IMR-90 (cell line): Measurements from ENCODE around the gene S1PR3. TPM values are rescaled to one million over a fixed set of nuclear protein-coding genes. Genes with fewer than 3 reads are reported as not detected.

Experiments
- ATAC-seq: fragments of 200-7000 bp; cut with Tn5 transposase; 2 replicates; pipeline ENCODE4 v1.9.1; 2020; ENCODE audit warnings: low read depth, mild to moderate bottlenecking, moderate library complexity
- BruUV-seq: library from RNA; stranded (reverse); fragments of 400-500 nt; replicated peaks from 2 replicates; lab custom pipeline; 2021; lab: Mats Ljungman, UMichigan
- CTCF ChIA-PET: fragments of 300-600 bp; formaldehyde crosslinking; extraction: SDS; loops from one replicate; lab custom pipeline; 2021; ENCODE audit warnings: antibody characterized with exemption; lab: Yijun Ruan, JAX
- POLR2A ChIA-PET: fragments of 300-600 bp; sonication (Branson Sonifier 250); formaldehyde crosslinking; loops from one replicate; lab custom pipeline; 2022; ENCODE audit warnings: antibody characterized with exemption; ENCODE audit not compliant: unreplicated experiment; lab: Charles Lee
- DNase-seq: peaks from one replicate; pipeline ENCODE4 v3.0.0; 2013
- H2AFZ ChIP-seq: replicated peaks from 2 replicates; pipeline ENCODE3; 2013; ENCODE audit warnings: low read length, mild to moderate bottlenecking; ENCODE audit not compliant: poor library complexity
- H2AK5ac ChIP-seq: 2 replicates; pipeline ENCODE4 v1.6.1; 2013; ENCODE audit warnings: low read depth, low read length, inconsistent platforms
- H2AK9ac ChIP-seq: replicated peaks from 2 replicates; pipeline ENCODE3; 2013; ENCODE audit warnings: mild to moderate bottlenecking, low read depth, low read length, moderate library complexity; ENCODE audit not compliant: poor library complexity
- H2BK120ac ChIP-seq: 2 replicates; pipeline ENCODE4 v1.6.1; 2013; ENCODE audit warnings: low read depth, low read length, inconsistent platforms
- H2BK15ac ChIP-seq: 3 replicates; pipeline ENCODE4 v1.6.1; 2013; ENCODE audit warnings: low read depth, low read length, inconsistent platforms
- H2BK20ac ChIP-seq: 2 replicates; pipeline ENCODE4 v1.6.1; 2013; ENCODE audit warnings: low read depth, mild to moderate bottlenecking, inconsistent platforms, low read length, moderate library complexity
- H2BK5ac ChIP-seq: 2 replicates; pipeline ENCODE4 v1.6.1; 2013; ENCODE audit warnings: mild to moderate bottlenecking, low read depth, low read length, inconsistent platforms; ENCODE audit not compliant: poor library complexity, severe bottlenecking
- H3K14ac ChIP-seq: replicated peaks from 2 replicates; pipeline ENCODE4 v1.6.1; 2013; ENCODE audit warnings: low read depth, low read length, inconsistent platforms
- H3K18ac ChIP-seq: 2 replicates; pipeline ENCODE4 v1.6.1; 2013; ENCODE audit warnings: low read depth, low read length, control low read depth
- H3K23ac ChIP-seq: 2 replicates; pipeline ENCODE4 v1.6.1; 2013; ENCODE audit warnings: low read depth, low read length, inconsistent platforms
- H3K27ac ChIP-seq: 2 replicates; pipeline ENCODE4 v1.5.1; 2013; ENCODE audit warnings: mild to moderate bottlenecking, control low read depth, low read length; ENCODE audit not compliant: insufficient read depth
- H3K27me3 ChIP-seq: 2 replicates; pipeline ENCODE4 v1.6.1; 2013; ENCODE audit warnings: low read length; ENCODE audit not compliant: control insufficient read depth, insufficient read depth
- H3K36me3 ChIP-seq: 2 replicates; pipeline ENCODE4 v1.6.1; 2013; ENCODE audit warnings: low read length, mixed read lengths; ENCODE audit not compliant: control insufficient read depth, insufficient read depth
- H3K4ac ChIP-seq: 2 replicates; pipeline ENCODE4 v1.6.1; 2013; ENCODE audit warnings: low read depth, low read length, inconsistent platforms
- H3K4me1 ChIP-seq: 2 replicates; pipeline ENCODE4 v1.6.1; 2013; ENCODE audit warnings: low read length, mixed read lengths; ENCODE audit not compliant: control insufficient read depth, insufficient read depth
- H3K4me2 ChIP-seq: 2 replicates; pipeline ENCODE4 v1.6.1; 2013; ENCODE audit warnings: low read depth, mild to moderate bottlenecking, control low read depth, low read length, moderate library complexity
- H3K4me3 ChIP-seq: 2 replicates; pipeline ENCODE4 v1.5.1; 2013; ENCODE audit warnings: low read depth, mild to moderate bottlenecking, control low read depth, low read length, moderate library complexity; ENCODE audit not compliant: insufficient read depth
- H3K56ac ChIP-seq: 2 replicates; pipeline ENCODE4 v1.6.1; 2013; ENCODE audit warnings: low read length, inconsistent platforms; ENCODE audit not compliant: insufficient read depth; ENCODE audit errors: extremely low read depth
- H3K79me1 ChIP-seq, 2 experiments: 2 replicates each; pipeline ENCODE4 v1.6.1; 2013; ENCODE audit warnings: low read length in 2 of 2, inconsistent platforms in 1 of 2, low read depth in 1 of 2
- H3K9ac ChIP-seq: 2 replicates; pipeline ENCODE4 v1.6.1; 2013; ENCODE audit warnings: low read depth, low read length, control low read depth
- H3K9me1 ChIP-seq: 2 replicates; pipeline ENCODE4 v1.6.1; 2013; ENCODE audit warnings: low read length, inconsistent platforms; ENCODE audit not compliant: insufficient read depth
- H3K9me3 ChIP-seq: 2 replicates; pipeline ENCODE4 v1.6.1; 2013; ENCODE audit warnings: low read length; ENCODE audit not compliant: control insufficient read depth, insufficient read depth
- H4K20me1 ChIP-seq: 2 replicates; pipeline ENCODE4 v1.6.1; 2013; ENCODE audit warnings: low read length, inconsistent platforms; ENCODE audit not compliant: insufficient read depth
- H4K5ac ChIP-seq: 2 replicates; pipeline ENCODE4 v1.6.1; 2013; ENCODE audit warnings: mild to moderate bottlenecking, low read depth, low read length, control low read depth
- H4K8ac ChIP-seq, 2 experiments: 2 replicates each; pipeline ENCODE4 v1.6.1; 2013; ENCODE audit warnings: low read depth in 2 of 2, low read length in 2 of 2, control low read depth in 1 of 2, inconsistent platforms in 1 of 2
- H4K91ac ChIP-seq: 2 replicates; pipeline ENCODE4 v1.6.1; 2013; ENCODE audit warnings: low read depth, low read length, inconsistent platforms; ENCODE audit not compliant: insufficient read depth
- MAFK ChIP-seq: IDR thresholded peaks from 2 replicates; pipeline ENCODE4 v1.6.1; 2012; ENCODE audit warnings: low read depth, low read length, improper control_type of control experiment
- MAZ ChIP-seq: IDR thresholded peaks from 2 replicates; pipeline ENCODE4 v1.6.1; 2012; ENCODE audit warnings: low read depth, mild to moderate bottlenecking, low read length, improper control_type of control experiment, moderate library complexity, borderline replicate concordance
- POLR2A ChIP-seq: IDR thresholded peaks from 2 replicates; pipeline ENCODE4 v1.6.1; 2012; ENCODE audit warnings: mild to moderate bottlenecking, low read depth, low read length
- RAD21 ChIP-seq: IDR thresholded peaks from 2 replicates; pipeline ENCODE4 v1.6.1; 2012; ENCODE audit warnings: low read length, improper control_type of control experiment
- RCOR1 ChIP-seq: IDR thresholded peaks from 2 replicates; pipeline ENCODE4 v1.6.1; 2012; ENCODE audit warnings: mild to moderate bottlenecking, low read length, improper control_type of control experiment; ENCODE audit not compliant: insufficient replicate concordance
- SMC3 ChIP-seq: fragments of 150-350 bp; IDR thresholded peaks from 2 replicates; pipeline ENCODE4 v1.6.1; 2016; ENCODE audit warnings: low read depth, mild to moderate bottlenecking, antibody characterized with exemption, low read length, moderate library complexity
- WGBS, 2 experiments: methylation state at CpG; one replicate each; pipeline versions ENCODE4 v1.1.5 to v1.1.7; 2013; ENCODE audit warnings: missing lambda C conversion rate in 2 of 2; ENCODE audit not compliant: insufficient read length in 1 of 2; ENCODE audit errors: extremely low coverage in 2 of 2; 5-methylcytosine and 5-hydroxymethylcytosine counted together
- dilution Hi-C: fragments of 300-500 bp; cut with HindIII; formaldehyde crosslinking; loops from one replicate; pipeline ENCODE4 v1.14.3; 2018; ENCODE audit warnings: low sequenced_read_pairs; ENCODE audit not compliant: unreplicated experiment
- in situ Hi-C: fragments of 300-500 bp; cut with MboI; formaldehyde crosslinking; loops from 3 replicates; pipeline ENCODE4 v1.14.3; 2019; ENCODE audit warnings: low sequenced_read_pairs, inconsistent platforms, mixed read lengths
- intact Hi-C: fragments of 100-400 bp; cut with micrococcal nuclease; formaldehyde crosslinking; loops from 2 replicates; pipeline ENCODE4 v1.10.0; 2022
- polyA plus RNA-seq, 3 experiments: library from polyadenylated mRNA; depleted of rRNA; stranded (reverse); fragments of >200 nt; gene quantifications; 2 replicates each; pipeline ENCODE4 v1.2.3, GENCODE V29; 2012; ENCODE audit warnings: low replicate concordance in 1 of 3
- total RNA-seq: library from RNA; depleted of rRNA; stranded (reverse); fragments of >200 nt; gene quantifications from 2 replicates; pipeline ENCODE4 v1.2.3, GENCODE V29; 2012
- TF ChIP-seq, protein P1 (sequence below): fragments of 150-350 bp; IDR thresholded peaks from 2 replicates; pipeline ENCODE4 v1.6.1; 2016; ENCODE audit warnings: low read depth, mild to moderate bottlenecking, low read length, moderate library complexity, borderline replicate concordance
- TF ChIP-seq, protein P2 (sequence below): conservative IDR thresholded peaks from 2 replicates; pipeline ENCODE4 v1.5.1; 2012; ENCODE audit warnings: mild to moderate bottlenecking, low read depth, low read length, improper control_type of control experiment

Gene S1PR3
- total and polyA plus RNA-seq, 2 of the 4 experiments (the other 2 are of a cell fraction), result 28.4 to 28.7 TPM

DNA sequence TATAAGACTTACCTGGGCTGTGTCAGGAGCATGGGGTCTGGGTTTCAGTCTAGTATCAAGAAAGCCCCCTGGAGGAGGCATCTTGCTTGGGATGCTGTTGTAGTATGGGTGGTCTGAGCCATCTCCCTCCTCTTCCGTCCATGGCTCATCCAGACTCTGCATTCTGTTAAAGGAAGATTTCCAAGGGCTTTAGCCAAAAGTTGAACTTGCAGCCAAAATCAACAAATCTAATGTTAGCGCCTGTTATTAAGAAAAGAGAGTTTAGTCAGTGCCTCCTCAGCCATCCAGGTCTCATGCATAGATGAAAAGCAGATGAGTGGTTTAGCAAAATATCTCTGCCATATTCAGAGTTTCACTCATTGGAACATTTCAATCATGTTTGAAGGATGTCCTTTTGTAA, 55.6 kb downstream of the S1PR3 start:
- intact Hi-C loops, result no loop called here
- H3K27ac ChIP-seq, result no peak overlapping the region
- no peak for ATAC-seq
- H2AFZ ChIP-seq, result no peak overlapping the region
- H4K20me1 ChIP-seq, result no peaks in the 10 kb centered on the region
- no peak overlapping the region for H4K8ac ChIP-seq
- no peak for TF ChIP-seq POLR2A
- TF ChIP-seq MAZ, result no peak
- TF ChIP-seq, protein P1, sequence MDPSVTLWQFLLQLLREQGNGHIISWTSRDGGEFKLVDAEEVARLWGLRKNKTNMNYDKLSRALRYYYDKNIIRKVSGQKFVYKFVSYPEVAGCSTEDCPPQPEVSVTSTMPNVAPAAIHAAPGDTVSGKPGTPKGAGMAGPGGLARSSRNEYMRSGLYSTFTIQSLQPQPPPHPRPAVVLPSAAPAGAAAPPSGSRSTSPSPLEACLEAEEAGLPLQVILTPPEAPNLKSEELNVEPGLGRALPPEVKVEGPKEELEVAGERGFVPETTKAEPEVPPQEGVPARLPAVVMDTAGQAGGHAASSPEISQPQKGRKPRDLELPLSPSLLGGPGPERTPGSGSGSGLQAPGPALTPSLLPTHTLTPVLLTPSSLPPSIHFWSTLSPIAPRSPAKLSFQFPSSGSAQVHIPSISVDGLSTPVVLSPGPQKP, result no peak
- no peak for TF ChIP-seq SMC3
- no peak for TF ChIP-seq RCOR1
- TF ChIP-seq RAD21, result no peak
- TF ChIP-seq, protein P2, sequence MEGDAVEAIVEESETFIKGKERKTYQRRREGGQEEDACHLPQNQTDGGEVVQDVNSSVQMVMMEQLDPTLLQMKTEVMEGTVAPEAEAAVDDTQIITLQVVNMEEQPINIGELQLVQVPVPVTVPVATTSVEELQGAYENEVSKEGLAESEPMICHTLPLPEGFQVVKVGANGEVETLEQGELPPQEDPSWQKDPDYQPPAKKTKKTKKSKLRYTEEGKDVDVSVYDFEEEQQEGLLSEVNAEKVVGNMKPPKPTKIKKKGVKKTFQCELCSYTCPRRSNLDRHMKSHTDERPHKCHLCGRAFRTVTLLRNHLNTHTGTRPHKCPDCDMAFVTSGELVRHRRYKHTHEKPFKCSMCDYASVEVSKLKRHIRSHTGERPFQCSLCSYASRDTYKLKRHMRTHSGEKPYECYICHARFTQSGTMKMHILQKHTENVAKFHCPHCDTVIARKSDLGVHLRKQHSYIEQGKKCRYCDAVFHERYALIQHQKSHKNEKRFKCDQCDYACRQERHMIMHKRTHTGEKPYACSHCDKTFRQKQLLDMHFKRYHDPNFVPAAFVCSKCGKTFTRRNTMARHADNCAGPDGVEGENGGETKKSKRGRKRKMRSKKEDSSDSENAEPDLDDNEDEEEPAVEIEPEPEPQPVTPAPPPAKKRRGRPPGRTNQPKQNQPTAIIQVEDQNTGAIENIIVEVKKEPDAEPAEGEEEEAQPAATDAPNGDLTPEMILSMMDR, result no peak
- TF ChIP-seq MAFK, result no peak
- no peak overlapping the region for H3K56ac ChIP-seq
- dilution Hi-C loops, result no loop called here
- no peaks in the 10 kb centered on the region for H3K79me1 ChIP-seq
- no peak overlapping the region for H2BK15ac ChIP-seq
- BruUV-seq, result no TSS peak
- no peak overlapping the region for H3K23ac ChIP-seq
- no peak overlapping the region for H3K9ac ChIP-seq
- H3K9me3 ChIP-seq, result no peaks in the 10 kb centered on the region
- no peak overlapping the region for H2BK5ac ChIP-seq
- peak; percentile 38 for DNase-seq
- no peaks in the 10 kb centered on the region for H3K27me3 ChIP-seq
- H3K9me1 ChIP-seq, result peaks cover 4% of the 10 kb centered on the region; the same call in 1 of the 2 replicates
- H3K4me2 ChIP-seq, result no peak overlapping the region
- H2BK120ac ChIP-seq, result no peak overlapping the region
- no peak overlapping the region for H3K4me3 ChIP-seq
- ChIA-PET CTCF (no interaction called here), POLR2A (no interaction called here)
- H4K5ac ChIP-seq, result no peak overlapping the region
- in situ Hi-C loops, result no loop called here
- no peak overlapping the region for H2BK20ac ChIP-seq
- no peak overlapping the region for H2AK5ac ChIP-seq
- H3K36me3 ChIP-seq, result peaks cover 20% of the 10 kb centered on the region
- H3K14ac ChIP-seq, result no peak overlapping the region
- no peaks in the 10 kb centered on the region for H3K4me1 ChIP-seq
- no peak overlapping the region for H3K4ac ChIP-seq
- H2AK9ac ChIP-seq, result no peak overlapping the region
- no peak overlapping the region for H3K18ac ChIP-seq
- H4K91ac ChIP-seq, result no peak overlapping the region
- no CpG with 5 or more reads among the region's 2 CpGs for WGBS, 2 experiments
